Lower lobe of right lung (tissue), 2 donors: Measurements from ENCODE around the gene NUAK1. TPM values are rescaled to one million over a fixed set of nuclear protein-coding genes. Genes with fewer than 3 reads are reported as not detected.

Experiments used
- ATAC-seq, 2 donors: fragments of 200-7000 bp; cut with Tn5 transposase; one replicate each; pipeline ENCODE4 v1.9.1; 2020 to 2022; ENCODE audit warnings: mild to moderate bottlenecking in 2 of 2, moderate library complexity in 2 of 2
- DNase-seq: peaks from one replicate; pipeline ENCODE4 v3.0.0-alpha.2; 2020
- H3K27ac ChIP-seq: fragments of 200-600 bp; one replicate; pipeline ENCODE4 v1.8.0; 2022
- H3K27me3 ChIP-seq: fragments of 200-600 bp; one replicate; pipeline ENCODE4 v1.8.0; 2022; ENCODE audit warnings: low read depth
- H3K36me3 ChIP-seq: fragments of 200-600 bp; one replicate; pipeline ENCODE4 v1.8.0; 2022; ENCODE audit warnings: mild to moderate bottlenecking
- H3K4me1 ChIP-seq: fragments of 200-600 bp; one replicate; pipeline ENCODE4 v1.8.0; 2022
- H3K4me3 ChIP-seq: fragments of 200-600 bp; one replicate; pipeline ENCODE4 v1.8.0; 2022; ENCODE audit warnings: mild to moderate bottlenecking
- H3K9me3 ChIP-seq: fragments of 200-600 bp; one replicate; pipeline ENCODE4 v1.8.0; 2022
- CTCF ChIP-seq: fragments of 200-600 bp; IDR thresholded peaks from one replicate; pipeline ENCODE4 v1.8.0; 2022; ENCODE audit warnings: antibody characterized with exemption, mild to moderate bottlenecking
- intact Hi-C: fragments of 100-400 bp; cut with DNase I; formaldehyde crosslinking; loops from one replicate; pipeline ENCODE4 v1.11.0; 2022
- total RNA-seq: library from RNA; stranded (reverse); fragmentation: NEBNext Ultra II Directional; extraction: Animal tissue kit (Norgen Biotek cat#: 25700); gene quantifications from one replicate; pipeline ENCODE4 v1.2.1, GENCODE V29; 2021
- donor health status: DM: no; HTN: yes; CAD: no; lungs with severe emphysema.

The NUAK1 gene
- total RNA-seq, 1 donor from 2014 or later = 17.5 TPM

DNA sequence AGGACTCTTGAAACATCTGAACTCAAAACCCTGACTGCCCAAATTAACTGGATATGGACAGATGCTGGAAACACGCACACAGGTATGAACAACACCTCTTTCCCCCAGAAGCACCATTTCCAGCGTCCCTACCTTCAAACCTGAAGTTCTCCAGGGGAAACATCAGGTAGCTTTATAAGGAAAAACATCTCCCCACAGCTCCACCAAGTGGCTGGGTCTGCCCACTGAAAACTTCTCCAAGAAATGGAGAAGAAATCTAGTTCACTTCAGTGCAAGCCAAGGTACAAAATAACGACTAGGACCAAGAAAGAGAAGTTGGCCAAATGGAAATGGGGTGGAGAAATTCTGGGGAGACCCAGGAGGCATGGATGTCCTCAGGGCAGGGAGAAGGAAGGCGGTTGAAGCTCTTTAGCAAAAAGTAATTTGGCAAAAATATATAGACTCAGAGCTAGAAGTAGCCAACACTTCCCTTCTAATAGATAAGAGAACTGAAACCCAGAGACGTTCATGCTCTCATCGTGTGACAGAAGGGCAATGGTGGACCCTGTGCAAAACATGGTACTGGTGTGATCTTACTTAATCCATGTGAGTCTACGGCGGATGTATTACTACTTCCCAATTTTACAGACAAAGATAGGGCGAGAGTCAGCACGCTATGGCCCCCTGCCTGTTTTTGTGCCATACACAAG is 10.5 kb upstream of the NUAK1 start:
- H3K27ac ChIP-seq = no peak overlapping the region
- H3K9me3 ChIP-seq = no peaks in the 10 kb centered on the region
- H3K36me3 ChIP-seq = no peaks in the 10 kb centered on the region
- DNase-seq (no peak), ATAC-seq (no peak)
- no peak overlapping the region for H3K4me3 ChIP-seq
- peak; percentile 55 for TF ChIP-seq CTCF
- intact Hi-C loops = no loop called here
- H3K27me3 ChIP-seq = no peaks in the 10 kb centered on the region
- H3K4me1 ChIP-seq = peaks cover 10% of the 10 kb centered on the region

DNA sequence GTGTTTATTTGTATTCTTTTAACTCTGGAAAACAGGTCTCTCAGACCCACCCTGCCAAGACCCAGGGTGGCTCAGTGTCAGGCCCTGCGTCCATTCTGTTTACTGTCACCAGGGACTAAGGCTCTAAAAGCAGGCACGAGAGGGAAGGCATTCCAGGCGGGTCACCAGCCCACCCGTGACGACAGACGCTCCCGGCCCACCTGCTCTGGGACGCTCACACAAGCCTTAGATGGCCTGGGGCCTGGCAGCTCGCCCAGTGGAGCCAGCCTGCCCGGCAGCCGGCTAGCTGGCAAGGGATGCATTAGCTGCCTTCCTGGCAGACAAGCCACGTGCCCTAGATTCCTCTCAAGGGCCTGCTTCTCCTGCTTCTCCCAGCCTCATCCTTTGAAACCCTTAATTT is 9.2 kb upstream of the NUAK1 start:
- Histone ChIP-seq H3K36me3 (no peaks in the 10 kb centered on the region), H3K27ac (no peak overlapping the region), H3K4me1 (peaks cover 10% of the 10 kb centered on the region), H3K9me3 (no peaks in the 10 kb centered on the region), H3K27me3 (no peaks in the 10 kb centered on the region), H3K4me3 (no peak overlapping the region)
- intact Hi-C loops = no loop called here
- ATAC-seq (no peak), DNase-seq (no peak)
- TF ChIP-seq CTCF = no peak

DNA sequence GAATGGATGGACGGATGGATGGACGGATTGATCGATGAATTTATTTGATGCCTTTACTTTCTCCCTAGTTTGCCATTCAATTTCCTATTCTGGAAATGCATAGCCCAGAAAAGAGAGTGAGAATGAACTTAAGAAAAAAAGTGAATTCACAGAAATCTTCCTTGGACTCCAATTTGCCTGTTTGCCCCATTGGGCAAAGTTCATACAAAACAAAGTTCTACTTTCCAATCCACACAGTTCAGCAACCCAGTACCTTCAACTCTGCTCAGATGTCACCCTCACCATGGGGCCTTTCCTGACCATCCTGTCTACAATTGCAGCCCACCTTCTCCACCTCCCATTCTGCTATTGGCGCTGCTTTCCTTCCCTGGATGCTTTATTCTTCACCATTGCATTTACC is 8.2 kb upstream of the NUAK1 start:
- Histone ChIP-seq H3K27ac (no peak overlapping the region), H3K4me1 (peaks cover 15% of the 10 kb centered on the region), H3K9me3 (no peaks in the 10 kb centered on the region), H3K27me3 (no peaks in the 10 kb centered on the region), H3K36me3 (no peaks in the 10 kb centered on the region), H3K4me3 (no peak overlapping the region)
- TF ChIP-seq CTCF = no peak
- intact Hi-C loops = no loop called here
- no peak for DNase-seq
- no peak for ATAC-seq

DNA sequence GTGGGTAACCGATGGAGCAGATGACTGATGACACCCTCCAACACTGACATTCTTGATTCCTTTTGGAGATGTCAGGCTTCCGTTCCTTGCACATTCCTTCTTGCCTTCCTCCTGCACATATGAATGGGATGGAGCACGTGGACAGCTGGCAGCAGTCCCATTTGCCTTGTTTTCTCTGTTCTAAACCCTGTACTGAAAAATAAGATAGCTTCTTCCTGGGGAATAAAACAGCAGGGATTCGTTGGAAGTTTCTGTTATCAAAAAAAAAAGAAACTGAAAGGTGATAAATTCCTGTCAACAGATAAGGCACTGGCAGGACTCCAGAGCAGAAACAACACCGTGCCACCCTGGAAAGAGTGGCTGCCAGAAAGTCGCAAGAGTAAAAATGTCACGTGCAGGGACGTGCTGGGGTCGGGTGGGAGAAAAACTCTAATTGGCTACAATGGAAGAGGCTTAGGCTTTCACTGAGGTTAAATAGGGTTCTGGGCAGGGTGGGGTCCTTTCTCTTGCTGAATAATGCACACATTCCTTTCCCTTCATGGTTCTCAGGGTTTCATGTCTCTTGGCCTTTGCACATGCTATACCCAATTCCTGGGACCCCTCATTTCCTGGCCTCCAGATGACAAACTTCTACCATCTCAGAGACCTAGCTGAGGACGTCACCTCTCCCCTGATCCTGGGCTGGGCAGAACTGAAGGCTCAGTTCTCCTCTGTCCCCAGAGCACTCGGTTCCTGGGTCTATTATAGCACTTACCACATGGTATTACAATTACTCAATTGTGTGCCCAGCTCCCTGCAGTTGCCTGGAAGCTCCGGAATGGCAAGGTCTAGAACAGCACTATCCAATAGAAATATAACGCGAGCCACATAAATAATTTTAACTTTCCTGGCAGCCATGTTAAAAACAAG is 7.0 kb upstream of the NUAK1 start:
- H3K27me3 ChIP-seq = peaks cover 6% of the 10 kb centered on the region
- H3K27ac ChIP-seq = no peak overlapping the region
- no peak for DNase-seq
- no peaks in the 10 kb centered on the region for H3K36me3 ChIP-seq
- peaks cover 15% of the 10 kb centered on the region for H3K4me1 ChIP-seq
- no peaks in the 10 kb centered on the region for H3K9me3 ChIP-seq
- no peak overlapping the region for H3K4me3 ChIP-seq
- no peak for TF ChIP-seq CTCF
- intact Hi-C loops = no loop called here
- no peak for ATAC-seq

DNA sequence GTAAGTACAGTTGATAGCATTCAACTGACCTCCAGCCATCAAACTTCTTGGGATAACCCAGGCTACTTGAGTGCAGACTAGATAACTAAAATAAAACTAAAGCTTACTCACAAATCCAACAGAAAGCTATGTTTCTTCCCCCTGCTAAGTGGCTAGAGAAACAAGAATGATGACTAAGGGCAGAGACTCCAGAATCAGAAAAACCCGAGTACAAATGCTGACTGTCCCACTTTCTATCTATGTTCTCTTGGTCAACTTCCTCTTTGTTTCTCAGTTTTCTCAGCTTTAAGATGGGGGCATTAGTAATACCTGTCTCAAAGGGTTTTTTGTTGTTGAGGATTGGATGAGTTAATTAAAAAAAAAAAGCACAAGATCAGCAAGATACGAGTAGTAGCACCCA is 6.1 kb upstream of the NUAK1 start:
- Histone ChIP-seq H3K36me3 (no peaks in the 10 kb centered on the region), H3K4me3 (no peak overlapping the region), H3K27me3 (peaks cover 12% of the 10 kb centered on the region), H3K4me1 (peaks cover 15% of the 10 kb centered on the region), H3K27ac (no peak overlapping the region), H3K9me3 (no peaks in the 10 kb centered on the region)
- no peak for DNase-seq
- intact Hi-C loops = no loop called here
- ATAC-seq = no peak
- TF ChIP-seq CTCF = no peak
